ENCODE results near the gene SHISA5. TPM values are rescaled to one million over a fixed set of nuclear protein-coding genes. Genes with fewer than 3 reads are reported as not detected.

Gene SHISA5
- total and polyA plus RNA-seq, 2 donors from 2014 or later: 157 to 214 TPM

DNA sequence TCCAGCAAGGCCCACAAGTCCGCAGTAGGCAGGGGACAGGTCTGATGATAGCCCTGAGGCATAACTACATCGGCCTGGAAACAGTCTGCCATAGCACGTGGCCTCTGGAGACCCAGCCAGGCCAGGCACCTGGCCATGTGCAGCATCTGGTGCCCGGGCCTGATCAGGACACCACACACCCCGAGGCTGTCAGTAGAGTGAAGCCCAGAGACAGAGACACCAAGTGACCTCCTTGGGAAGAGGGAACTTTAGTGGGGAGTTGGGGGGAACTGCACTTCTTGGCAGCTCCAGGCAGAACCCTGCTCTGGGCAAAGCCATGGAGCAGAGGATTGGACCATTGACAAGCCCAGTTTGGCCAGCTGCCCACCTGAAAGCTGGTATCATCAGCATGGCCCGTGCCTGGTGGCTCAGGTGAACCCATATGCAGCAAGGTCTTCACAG is 1.2 kb downstream of the SHISA5 start:
- Histone ChIP-seq H3K9ac (ENCODE audit: low read length in 3 of 3) (peak overlapping the region in 1 of 3 donors; percentile 87), H3K4me3 (ENCODE audit: low read length in 3 of 3) (peak overlapping the region in 2 of 3 donors; percentile 67 to 77), H3K36me3 (ENCODE audit: control insufficient read depth in 2 of 3, insufficient read depth in 3 of 3, low read length in 3 of 3) (no peaks in the 10 kb centered on the region), H3K27ac (ENCODE audit: low read depth in 2 of 2, low read length in 2 of 2) (peak overlapping the region; percentile 40 to 92), H3K9me3 (ENCODE audit: control insufficient read depth in 2 of 3, insufficient read depth in 1 of 3, low read length in 3 of 3) (no peaks in the 10 kb centered on the region), H3K27me3 (ENCODE audit: control insufficient read depth, insufficient read depth, low read length) (no peaks in the 10 kb centered on the region), H3K4me1 (ENCODE audit: control insufficient read depth in 2 of 3, insufficient read depth in 2 of 3, low read depth in 1 of 3, low read length in 3 of 3) (peaks cover 0 to 15% (median 0%) of the 10 kb centered on the region in 3 donors)
- intact Hi-C loops (cut with DNase I): loop anchor here (5.0 kb wide), 1 partner anchor 35 kb away; a partner anchor contains a TSS
- peak in 1 of 5 donors; percentile 83 for DNase-seq
- no peak for FAIRE-seq
- TF ChIP-seq, protein P1, sequence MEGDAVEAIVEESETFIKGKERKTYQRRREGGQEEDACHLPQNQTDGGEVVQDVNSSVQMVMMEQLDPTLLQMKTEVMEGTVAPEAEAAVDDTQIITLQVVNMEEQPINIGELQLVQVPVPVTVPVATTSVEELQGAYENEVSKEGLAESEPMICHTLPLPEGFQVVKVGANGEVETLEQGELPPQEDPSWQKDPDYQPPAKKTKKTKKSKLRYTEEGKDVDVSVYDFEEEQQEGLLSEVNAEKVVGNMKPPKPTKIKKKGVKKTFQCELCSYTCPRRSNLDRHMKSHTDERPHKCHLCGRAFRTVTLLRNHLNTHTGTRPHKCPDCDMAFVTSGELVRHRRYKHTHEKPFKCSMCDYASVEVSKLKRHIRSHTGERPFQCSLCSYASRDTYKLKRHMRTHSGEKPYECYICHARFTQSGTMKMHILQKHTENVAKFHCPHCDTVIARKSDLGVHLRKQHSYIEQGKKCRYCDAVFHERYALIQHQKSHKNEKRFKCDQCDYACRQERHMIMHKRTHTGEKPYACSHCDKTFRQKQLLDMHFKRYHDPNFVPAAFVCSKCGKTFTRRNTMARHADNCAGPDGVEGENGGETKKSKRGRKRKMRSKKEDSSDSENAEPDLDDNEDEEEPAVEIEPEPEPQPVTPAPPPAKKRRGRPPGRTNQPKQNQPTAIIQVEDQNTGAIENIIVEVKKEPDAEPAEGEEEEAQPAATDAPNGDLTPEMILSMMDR (IDR thresholded peaks at IDR 0.05; ENCODE audit: borderline replicate concordance, extremely low read depth, insufficient read depth): no peak

DNA sequence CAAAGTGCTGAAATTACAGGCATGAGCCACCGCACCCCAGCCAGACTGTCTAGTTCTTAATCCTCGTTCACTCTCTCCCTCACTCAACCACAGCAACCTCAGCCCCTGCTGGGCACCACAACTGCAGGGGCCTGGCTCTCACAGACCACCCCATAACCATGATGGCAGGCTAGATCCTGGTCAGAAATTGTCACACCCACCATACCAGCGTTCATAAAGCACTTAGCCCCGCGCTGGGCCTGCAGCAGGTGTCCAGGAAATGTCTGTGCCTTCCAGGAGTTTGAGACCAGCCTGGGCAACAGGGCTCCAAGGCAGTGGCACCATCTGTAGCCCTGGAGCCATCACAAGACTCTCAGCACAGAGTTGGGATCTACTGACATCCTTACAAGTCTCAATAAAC is 1.9 kb downstream of the SHISA5 start:
- no peak overlapping the region for H3K27ac ChIP-seq (ENCODE audit: low read depth in 2 of 2, low read length in 2 of 2)
- intact Hi-C loops (cut with DNase I): loop anchor here (5.0 kb wide), 1 partner anchor 35 kb away; a partner anchor contains a TSS
- H3K27me3 ChIP-seq (ENCODE audit: control insufficient read depth, insufficient read depth, low read length): no peaks in the 10 kb centered on the region
- H3K36me3 ChIP-seq (ENCODE audit: control insufficient read depth in 2 of 3, insufficient read depth in 3 of 3, low read length in 3 of 3): no peaks in the 10 kb centered on the region
- TF ChIP-seq, protein P1 (IDR thresholded peaks at IDR 0.05; ENCODE audit: borderline replicate concordance, extremely low read depth, insufficient read depth): no peak
- H3K9me3 ChIP-seq (ENCODE audit: control insufficient read depth in 2 of 3, insufficient read depth in 1 of 3, low read length in 3 of 3): no peaks in the 10 kb centered on the region
- no peak overlapping the region for H3K4me3 ChIP-seq (ENCODE audit: low read length in 3 of 3)
- peaks cover 0 to 15% (median 0%) of the 10 kb centered on the region in 3 donors for H3K4me1 ChIP-seq (ENCODE audit: control insufficient read depth in 2 of 3, insufficient read depth in 2 of 3, low read depth in 1 of 3, low read length in 3 of 3)
- H3K9ac ChIP-seq (ENCODE audit: low read length in 3 of 3): no peak overlapping the region
- FAIRE-seq (no peak), DNase-seq (peak in 1 of 5 donors; percentile 39)

DNA sequence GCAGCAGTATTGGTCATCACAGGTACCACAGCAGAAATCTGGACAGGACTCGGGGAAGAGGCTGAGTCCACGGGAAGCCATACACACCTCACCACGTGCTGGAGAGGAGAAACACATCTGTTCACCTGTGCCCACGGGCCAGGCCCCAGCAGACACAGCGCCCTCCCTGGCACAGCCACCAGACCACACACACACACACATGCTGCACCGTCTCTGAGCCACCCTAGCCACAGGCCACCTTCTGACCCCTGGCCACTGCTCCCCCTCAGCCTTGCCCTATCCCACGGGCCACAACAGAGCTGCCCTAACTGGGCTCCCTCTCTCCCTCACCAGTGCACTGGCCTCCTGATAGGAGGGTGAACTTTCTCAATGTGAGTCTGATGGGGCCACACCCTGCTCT is 2.8 kb downstream of the SHISA5 start:
- Histone ChIP-seq H3K4me3 (ENCODE audit: low read length in 3 of 3) (no peak overlapping the region), H3K4me1 (ENCODE audit: control insufficient read depth in 2 of 3, insufficient read depth in 2 of 3, low read depth in 1 of 3, low read length in 3 of 3) (peaks cover 0 to 15% (median 0%) of the 10 kb centered on the region in 3 donors), H3K9me3 (ENCODE audit: control insufficient read depth in 2 of 3, insufficient read depth in 1 of 3, low read length in 3 of 3) (no peaks in the 10 kb centered on the region), H3K36me3 (ENCODE audit: control insufficient read depth in 2 of 3, insufficient read depth in 3 of 3, low read length in 3 of 3) (no peaks in the 10 kb centered on the region), H3K27ac (ENCODE audit: low read depth in 2 of 2, low read length in 2 of 2) (no peak overlapping the region), H3K27me3 (ENCODE audit: control insufficient read depth, insufficient read depth, low read length) (no peaks in the 10 kb centered on the region), H3K9ac (ENCODE audit: low read length in 3 of 3) (no peak overlapping the region)
- FAIRE-seq (no peak), DNase-seq (peak in 1 of 5 donors; percentile 53)
- TF ChIP-seq, protein P1 (IDR thresholded peaks at IDR 0.05; ENCODE audit: borderline replicate concordance, extremely low read depth, insufficient read depth): no peak
- intact Hi-C loops (cut with DNase I): loop anchor here (5.0 kb wide), 1 partner anchor 34 kb away; a partner anchor contains a TSS
